ENCODE data around the gene IMPACT.

DNA sequence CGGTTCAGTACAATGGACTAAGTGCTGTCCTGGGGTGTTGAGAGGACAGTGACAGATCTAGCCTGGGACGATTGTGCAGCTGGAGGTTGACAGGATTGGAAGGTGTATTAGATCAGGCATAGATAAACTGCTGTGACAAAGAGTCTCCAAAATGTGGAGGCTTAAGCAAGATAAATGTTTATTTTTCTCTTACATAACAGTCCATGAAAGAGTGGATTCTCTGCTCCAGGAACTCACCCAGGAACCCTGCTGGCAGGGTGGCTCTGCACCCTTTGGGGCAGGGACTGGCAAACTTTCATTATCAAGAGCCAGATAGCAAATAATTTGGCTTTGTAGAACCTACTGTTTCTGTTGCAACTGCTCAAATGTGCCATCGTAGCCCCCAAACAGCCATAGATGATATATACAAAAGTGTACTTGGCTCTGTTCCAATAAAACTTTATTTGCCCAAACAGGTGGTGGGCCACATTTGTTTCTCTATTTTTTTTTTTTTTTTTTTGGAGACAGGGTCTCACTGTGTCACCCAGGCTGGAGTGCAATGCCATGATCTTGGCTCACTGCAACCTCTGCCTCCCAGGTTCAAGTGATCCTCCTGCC lies 43.6 kb downstream of the IMPACT start:
- TF ChIP-seq NR1H2 (CRISPR knock-in tag; IDR thresholded peaks at IDR 0.05) (no peak), CTCF (IDR thresholded peaks at IDR 0.05) (no peak)

Data from WTC11 (cell line).